CD4-positive, alpha-beta T cell (primary cell): ENCODE data around the gene CCDC137. TPM values are rescaled to one million over a fixed set of nuclear protein-coding genes. Genes with fewer than 3 reads are reported as not detected.

Source experiments
- ATAC-seq: fragments of 200-7000 bp; cut with Tn5 transposase; one replicate; pipeline ENCODE4 v1.10.0; 2022; ENCODE audit warnings: mild to moderate bottlenecking; ENCODE audit not compliant: poor library complexity
- CTCF ChIA-PET: fragments of 350-600 bp; sonication (Branson Sonifier 250); formaldehyde crosslinking; loops from one replicate; lab custom pipeline; 2021; ENCODE audit warnings: antibody characterized with exemption, inconsistent platforms; lab: Charles Lee
- POLR2A ChIA-PET: fragments of 350-600 bp; sonication (Branson Sonifier 250); formaldehyde crosslinking; loops from one replicate; lab custom pipeline; 2021; ENCODE audit warnings: antibody characterized with exemption, inconsistent platforms; lab: Charles Lee
- DNase-seq, 14 experiments: peaks; one replicate each; pipeline ENCODE4 v3.0.0-alpha.2; 2013 to 2020; ENCODE audit warnings: mixed read lengths in 2 of 14
- H3K27ac ChIP-seq, 2 donors: one replicate each; pipeline versions ENCODE4 v1.5.1 to v1.7.0; 2013; ENCODE audit warnings: low read length in 2 of 2, low read depth in 1 of 2, mild to moderate bottlenecking in 1 of 2
- H3K27me3 ChIP-seq, 2 experiments: 1 replicate in 1 of 2; 2 replicates in 1 of 2; pipeline versions ENCODE4 v1.6.1 to v1.7.0; 2013; ENCODE audit warnings: low read length in 2 of 2, control low read depth in 1 of 2, mild to moderate bottlenecking in 1 of 2, moderate library complexity in 1 of 2; ENCODE audit not compliant: insufficient read depth in 2 of 2, control insufficient read depth in 1 of 2
- H3K36me3 ChIP-seq: one replicate; pipeline ENCODE4 v1.6.1; 2013; ENCODE audit warnings: low read length, control low read depth; ENCODE audit not compliant: insufficient read depth
- H3K4me1 ChIP-seq: one replicate; pipeline ENCODE4 v1.6.1; 2013; ENCODE audit warnings: low read length, control low read depth; ENCODE audit not compliant: insufficient read depth
- H3K4me3 ChIP-seq: one replicate; pipeline ENCODE4 v1.5.1; 2013; ENCODE audit warnings: mild to moderate bottlenecking, low read length, moderate library complexity
- H3K9me3 ChIP-seq, 2 experiments: 1 replicate in 1 of 2; 2 replicates in 1 of 2; pipeline versions ENCODE4 v1.6.1 to v1.7.0; 2013; ENCODE audit warnings: low read length in 2 of 2, mild to moderate bottlenecking in 2 of 2, control low read depth in 1 of 2, moderate library complexity in 1 of 2; ENCODE audit not compliant: control insufficient read depth in 1 of 2, insufficient read depth in 1 of 2
- H3K27ac Mint-ChIP-seq: one replicate; pipeline ENCODE4 v1.8.0; 2020; ENCODE audit warnings: mixed read lengths
- H3K27me3 Mint-ChIP-seq: one replicate; pipeline ENCODE4 v1.8.0; 2021; ENCODE audit warnings: mixed read lengths
- H3K36me3 Mint-ChIP-seq: one replicate; pipeline ENCODE4 v1.8.0; 2021; ENCODE audit warnings: low read depth, mixed read lengths
- H3K4me1 Mint-ChIP-seq: one replicate; pipeline ENCODE4 v1.8.0; 2021; ENCODE audit warnings: low read depth, mixed read lengths
- H3K4me3 Mint-ChIP-seq: one replicate; pipeline ENCODE4 v1.8.0; 2020; ENCODE audit warnings: mild to moderate bottlenecking, mixed read lengths
- H3K9me3 Mint-ChIP-seq: one replicate; pipeline ENCODE4 v1.8.0; 2020; ENCODE audit warnings: mixed read lengths
- intact Hi-C, 2 experiments: fragments of 100-400 bp; cut with DNase I in 1 of 2; cut with micrococcal nuclease in 1 of 2; formaldehyde crosslinking; loops; one replicate each; pipeline versions ENCODE4 v1.15.1 to v1.9.0; 2023 to 2025; cut with DNase I, micrococcal nuclease
- total RNA-seq, 174 experiments: library from RNA in 2 of 174; stranded (reverse) in 2 of 174; gene quantifications; one replicate each; pipeline ENCODE4 v1.2.3 and lab custom pipeline; 2021 to 2026
- TF ChIP-seq, protein P1 (sequence below): fragments of 200-600 bp; IDR thresholded peaks from one replicate; pipeline ENCODE4 v1.8.0; 2022; ENCODE audit warnings: antibody characterized with exemption, mild to moderate bottlenecking

Gene CCDC137
- total RNA-seq, 2 experiments from 2014 or later: 20.8 to 21.7 TPM

DNA sequence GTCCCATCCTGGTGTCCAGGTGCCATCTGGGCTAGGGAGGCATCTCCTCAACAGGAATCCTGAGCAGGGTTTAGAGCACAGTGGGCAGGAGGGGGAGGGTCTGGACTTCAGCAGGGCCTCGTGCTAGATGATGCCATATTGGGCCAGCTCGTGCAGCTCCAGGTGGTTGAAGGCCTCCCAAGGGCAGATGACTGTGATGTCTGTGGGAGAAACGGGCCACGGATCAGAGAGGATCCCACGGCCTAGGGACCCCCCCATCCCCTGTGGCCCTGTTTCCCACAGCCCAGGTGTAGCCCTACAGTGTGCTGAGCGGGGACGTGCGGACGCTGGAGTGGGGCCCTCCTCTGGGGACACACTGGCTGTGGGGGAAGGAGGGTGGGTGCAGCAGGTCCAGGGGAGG, 15.6 kb upstream of the CCDC137 start:
- TF ChIP-seq, protein P1, sequence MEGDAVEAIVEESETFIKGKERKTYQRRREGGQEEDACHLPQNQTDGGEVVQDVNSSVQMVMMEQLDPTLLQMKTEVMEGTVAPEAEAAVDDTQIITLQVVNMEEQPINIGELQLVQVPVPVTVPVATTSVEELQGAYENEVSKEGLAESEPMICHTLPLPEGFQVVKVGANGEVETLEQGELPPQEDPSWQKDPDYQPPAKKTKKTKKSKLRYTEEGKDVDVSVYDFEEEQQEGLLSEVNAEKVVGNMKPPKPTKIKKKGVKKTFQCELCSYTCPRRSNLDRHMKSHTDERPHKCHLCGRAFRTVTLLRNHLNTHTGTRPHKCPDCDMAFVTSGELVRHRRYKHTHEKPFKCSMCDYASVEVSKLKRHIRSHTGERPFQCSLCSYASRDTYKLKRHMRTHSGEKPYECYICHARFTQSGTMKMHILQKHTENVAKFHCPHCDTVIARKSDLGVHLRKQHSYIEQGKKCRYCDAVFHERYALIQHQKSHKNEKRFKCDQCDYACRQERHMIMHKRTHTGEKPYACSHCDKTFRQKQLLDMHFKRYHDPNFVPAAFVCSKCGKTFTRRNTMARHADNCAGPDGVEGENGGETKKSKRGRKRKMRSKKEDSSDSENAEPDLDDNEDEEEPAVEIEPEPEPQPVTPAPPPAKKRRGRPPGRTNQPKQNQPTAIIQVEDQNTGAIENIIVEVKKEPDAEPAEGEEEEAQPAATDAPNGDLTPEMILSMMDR: no peak
- H3K27ac Mint-ChIP-seq: no peak overlapping the region
- Histone ChIP-seq H3K4me1 (peaks cover 15% of the 10 kb centered on the region), H3K27me3 (peaks cover 22 to 27% of the 10 kb centered on the region in 2 experiments), H3K36me3 (no peaks in the 10 kb centered on the region), H3K27ac (no peak overlapping the region), H3K4me3 (no peak overlapping the region), H3K9me3 (peaks cover 0 to 15% of the 10 kb centered on the region in 2 experiments)
- H3K9me3 Mint-ChIP-seq: no peaks in the 10 kb centered on the region
- H3K27me3 Mint-ChIP-seq: peaks cover 35% of the 10 kb centered on the region
- H3K4me3 Mint-ChIP-seq: no peak overlapping the region
- DNase-seq (no peak), ATAC-seq (no peak)
- ChIA-PET CTCF (no interaction called here), POLR2A (no interaction called here)
- intact Hi-C loops: no loop called here
- H3K4me1 Mint-ChIP-seq: peaks cover 8% of the 10 kb centered on the region
- no peaks in the 10 kb centered on the region for H3K36me3 Mint-ChIP-seq

DNA sequence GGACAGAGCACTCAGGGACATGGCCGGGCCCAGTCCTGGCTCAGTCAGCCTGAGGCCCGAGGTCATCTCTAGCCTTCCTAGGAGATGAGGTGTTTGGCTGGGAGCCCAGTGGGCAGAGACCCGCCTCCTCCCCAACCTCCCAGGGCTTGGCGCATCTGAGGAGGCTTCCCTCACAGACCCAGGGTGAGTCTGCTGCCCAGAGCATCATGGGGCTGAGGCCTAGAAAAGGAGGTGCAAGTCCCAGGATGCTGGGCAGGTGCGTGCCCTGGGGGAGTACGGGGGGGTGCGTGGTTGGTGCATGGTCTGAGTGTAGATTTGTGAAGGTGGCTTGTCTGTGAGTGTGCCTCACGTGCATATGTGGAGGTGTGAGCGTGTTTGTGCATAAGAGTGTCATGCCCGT, 14.8 kb upstream of the CCDC137 start:
- Mint-ChIP-seq H3K27ac (no peak overlapping the region), H3K9me3 (no peaks in the 10 kb centered on the region), H3K4me3 (no peak overlapping the region), H3K27me3 (peaks cover 35% of the 10 kb centered on the region), H3K36me3 (no peaks in the 10 kb centered on the region), H3K4me1 (peaks cover 8% of the 10 kb centered on the region)
- Histone ChIP-seq H3K9me3 (peaks cover 0 to 15% of the 10 kb centered on the region in 2 experiments), H3K4me1 (peaks cover 22% of the 10 kb centered on the region), H3K4me3 (no peak overlapping the region), H3K27ac (no peak overlapping the region), H3K27me3 (peaks cover 22 to 27% of the 10 kb centered on the region in 2 experiments), H3K36me3 (no peaks in the 10 kb centered on the region)
- CTCF ChIA-PET: no interaction called here
- no peak for ATAC-seq
- intact Hi-C loops: no loop called here
- POLR2A ChIA-PET: no interaction called here
- no peak for DNase-seq
- TF ChIP-seq, protein P1: no peak

DNA sequence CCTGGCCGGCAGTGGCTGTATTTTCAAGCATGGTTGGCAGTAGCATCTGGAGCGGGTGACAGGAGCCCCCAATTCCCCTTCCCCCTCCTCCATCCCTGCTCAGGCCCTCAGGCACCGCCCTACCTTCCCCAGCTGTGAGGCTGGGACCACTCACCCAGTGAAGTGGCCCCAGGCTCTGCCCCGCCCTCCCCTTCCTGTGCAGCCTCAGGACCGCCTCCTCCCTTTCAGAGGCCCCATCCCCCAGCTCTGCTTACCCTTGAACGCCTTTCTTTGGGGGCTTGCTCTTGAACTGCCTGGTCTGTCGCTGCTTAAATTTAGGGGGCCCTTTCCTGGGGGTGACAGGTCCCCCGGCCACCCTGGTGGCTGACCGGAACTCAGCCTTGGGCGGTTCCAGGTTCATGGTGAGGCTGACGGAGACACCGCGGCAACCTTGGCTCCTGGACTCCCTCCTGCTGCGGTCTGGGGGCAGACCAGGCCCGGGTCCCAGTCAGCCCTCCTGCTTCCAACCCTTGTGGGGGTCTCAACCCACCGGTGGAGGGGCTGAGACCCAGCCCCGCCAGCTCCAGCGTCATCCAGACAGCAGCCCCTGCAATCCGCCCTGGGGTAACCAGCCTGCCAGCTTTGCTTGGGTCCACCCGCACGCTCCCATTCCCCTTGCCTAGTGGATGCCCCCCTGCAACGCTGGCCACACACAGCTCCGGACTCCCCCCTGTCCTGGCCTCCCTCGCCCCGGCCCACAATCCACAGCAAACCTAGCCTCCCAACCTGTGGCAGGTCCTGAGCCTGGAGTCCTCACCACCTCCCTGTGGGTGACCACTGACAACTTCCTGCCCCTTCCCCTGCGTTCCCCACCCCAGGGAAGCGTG, 13.4 kb upstream of the CCDC137 start:
- Histone ChIP-seq H3K4me1 (peaks cover 28% of the 10 kb centered on the region), H3K27me3 (peaks cover 22 to 24% of the 10 kb centered on the region in 2 experiments), H3K9me3 (peaks cover 0 to 15% of the 10 kb centered on the region in 2 experiments), H3K27ac (no peak overlapping the region), H3K36me3 (no peaks in the 10 kb centered on the region), H3K4me3 (peak overlapping the region; percentile 34)
- ATAC-seq (peak; percentile 57), DNase-seq (peak in 4 of 14 experiments; percentile 10 to 39 (median 25))
- no peak overlapping the region for H3K27ac Mint-ChIP-seq
- ChIA-PET CTCF (no interaction called here), POLR2A (no interaction called here)
- no peaks in the 10 kb centered on the region for H3K9me3 Mint-ChIP-seq
- peak overlapping the region; percentile 57 for H3K4me3 Mint-ChIP-seq
- H3K4me1 Mint-ChIP-seq: peaks cover 14% of the 10 kb centered on the region
- peaks cover 27% of the 10 kb centered on the region for H3K27me3 Mint-ChIP-seq
- TF ChIP-seq, protein P1: no peak
- H3K36me3 Mint-ChIP-seq: no peaks in the 10 kb centered on the region
- intact Hi-C loops: no loop called here
